Left colon (tissue), 2 donors: Measurements from ENCODE around the gene AHNAK. TPM values are rescaled to one million over a fixed set of nuclear protein-coding genes. Genes with fewer than 3 reads are reported as not detected.

Source experiments
- ATAC-seq: fragments of 200-7000 bp; cut with Tn5 transposase; one replicate; pipeline ENCODE4 v1.9.1; 2020; ENCODE audit warnings: mild to moderate bottlenecking, moderate library complexity
- DNase-seq, 2 donors: peaks; one replicate each; pipeline ENCODE4 v3.0.0-alpha.2; 2020
- intact Hi-C, 2 donors: fragments of 100-400 bp; cut with DNase I in 1 of 2; cut with micrococcal nuclease in 1 of 2; formaldehyde crosslinking; loops; one replicate each; pipeline versions ENCODE4 v1.11.2 to v1.14.0; 2022; cut with DNase I, micrococcal nuclease
- total RNA-seq, 2 donors: library from RNA; stranded (reverse); fragmentation: NEBNext Ultra II Directional; extraction: Animal tissue kit (Norgen Biotek cat#: 25700); gene quantifications; one replicate each; pipeline ENCODE4 v1.2.1, GENCODE V29; 2021
- donor health status: DM: no; HTN: no; CAD: no.
- donor health status: DM: yes; HTN: yes; CAD: no.

The AHNAK gene
- total RNA-seq, 2 donors from 2014 or later: 629 to 631 TPM

GRCh38 chr11:62402226-62402959, 144.2 kb downstream of the AHNAK start:
- intact Hi-C loops: no loop called here
- DNase-seq (peak; percentile 50 to 67), ATAC-seq (peak; percentile 23)

GRCh38 chr11:62401811-62402210, 144.8 kb downstream of the AHNAK start:
- ATAC-seq (no peak), DNase-seq (no peak)
- intact Hi-C loops: no loop called here

GRCh38 chr11:62401356-62401755, 145.2 kb downstream of the AHNAK start:
- no peak for DNase-seq
- intact Hi-C loops: no loop called here
- ATAC-seq: no peak

GRCh38 chr11:62400760-62401159, 145.8 kb downstream of the AHNAK start:
- intact Hi-C loops: no loop called here
- ATAC-seq (peak; percentile 80), DNase-seq (peak; percentile 75 to 84)

GRCh38 chr11:62400281-62400680, 146.3 kb downstream of the AHNAK start:
- intact Hi-C loops: no loop called here
- ATAC-seq (no peak), DNase-seq (no peak)

GRCh38 chr11:62399878-62400266, 146.7 kb downstream of the AHNAK start:
- no peak for DNase-seq
- ATAC-seq: no peak
- intact Hi-C loops: loop anchor here in 1 of 2 donors (10.0 kb wide), 2 partner anchors 155 to 295 kb away; no protein-coding TSS in a partner anchor

- intact Hi-C loops: loop anchor here in 1 of 2 donors (10.0 kb wide), 2 partner anchors 155 to 295 kb away; no protein-coding TSS in a partner anchor
- DNase-seq: no peak
- ATAC-seq: no peak
These were observed 147.3 kb downstream of the AHNAK start for GRCh38 chr11:62399172-62399877.

GRCh38 chr11:62398011-62398994, 148.3 kb downstream of the AHNAK start:
- ATAC-seq: no peak
- intact Hi-C loops: loop anchor here in 1 of 2 donors (10.0 kb wide), 2 partner anchors 156 to 296 kb away; no protein-coding TSS in a partner anchor
- DNase-seq: no peak

- intact Hi-C loops: loop anchor here in 1 of 2 donors (10.0 kb wide), 2 partner anchors 159 to 299 kb away; no protein-coding TSS in a partner anchor
- peak; percentile 26 for ATAC-seq
- no peak for DNase-seq
These were observed 150.6 kb downstream of the AHNAK start for GRCh38 chr11:62395885-62396551.

GRCh38 chr11:62394825-62395538, 151.6 kb downstream of the AHNAK start:
- intact Hi-C loops: loop anchor here in 1 of 2 donors (10.0 kb wide), 2 partner anchors 160 to 300 kb away; no protein-coding TSS in a partner anchor
- ATAC-seq (peak; percentile 84), DNase-seq (peak; percentile 72 to 74)

- intact Hi-C loops: loop anchor here in 1 of 2 donors (10.0 kb wide), 2 partner anchors 161 to 301 kb away; no protein-coding TSS in a partner anchor
- ATAC-seq: no peak
- DNase-seq: no peak
These were observed 152.9 kb downstream of the AHNAK start for GRCh38 chr11:62393735-62394134.

- intact Hi-C loops: loop anchor here in 1 of 2 donors (10.0 kb wide), 2 partner anchors 162 to 302 kb away; no protein-coding TSS in a partner anchor
- ATAC-seq (peak; percentile 66), DNase-seq (no peak)
These were observed 153.5 kb downstream of the AHNAK start for GRCh38 chr11:62393061-62393611.

GRCh38 chr11:62392506-62392905, 154.1 kb downstream of the AHNAK start:
- DNase-seq (no peak), ATAC-seq (no peak)
- intact Hi-C loops: loop anchor here in 1 of 2 donors (10.0 kb wide), 2 partner anchors 162 to 302 kb away; no protein-coding TSS in a partner anchor

GRCh38 chr11:62391642-62392425, 154.8 kb downstream of the AHNAK start:
- DNase-seq (no peak), ATAC-seq (no peak)
- intact Hi-C loops: loop anchor here in 1 of 2 donors (10.0 kb wide), 2 partner anchors 163 to 303 kb away; no protein-coding TSS in a partner anchor

- DNase-seq (no peak), ATAC-seq (no peak)
- intact Hi-C loops: loop anchor here in 1 of 2 donors (10.0 kb wide), 2 partner anchors 164 to 304 kb away; no protein-coding TSS in a partner anchor
These were observed 155.9 kb downstream of the AHNAK start for GRCh38 chr11:62390722-62391121.

GRCh38 chr11:62390237-62390636, 156.4 kb downstream of the AHNAK start:
- intact Hi-C loops: loop anchor here in 1 of 2 donors (10.0 kb wide), 2 partner anchors 165 to 305 kb away; no protein-coding TSS in a partner anchor
- ATAC-seq: no peak
- DNase-seq: no peak
